Lower leg skin (tissue), 4 donors: ENCODE results near the gene HSDL1. TPM values are rescaled to one million over a fixed set of nuclear protein-coding genes. Genes with fewer than 3 reads are reported as not detected.

Experiments
- DNase-seq, 2 donors: peaks; one replicate each; pipeline ENCODE4 v3.0.0-alpha.2; 2019; ENCODE audit warnings: low spot score in 2 of 2
- H3K4me3 ChIP-seq: fragments of 200-600 bp; sonication (generic); 2 replicates; pipeline ENCODE4 v1.5.1; 2017; ENCODE audit warnings: mild to moderate bottlenecking, low read depth; ENCODE audit not compliant: poor library complexity, severe bottlenecking
- POLR2A ChIP-seq, 2 donors: fragments of 450-650 bp; IDR thresholded peaks; one replicate each; pipeline ENCODE4 v1.6.1; 2016 to 2017; ENCODE audit warnings: antibody characterized with exemption in 2 of 2, mild to moderate bottlenecking in 1 of 2, moderate library complexity in 1 of 2
- WGBS, 2 donors: methylation state at CpG; one replicate each; pipeline ENCODE4 v1.1.5; 2018; 5-methylcytosine and 5-hydroxymethylcytosine counted together
- intact Hi-C: fragments of 100-400 bp; cut with DNase I; formaldehyde crosslinking; loops from one replicate; pipeline ENCODE4 v1.15.0; 2023; ENCODE audit warnings: low total_unique reads
- total RNA-seq, 4 donors: library from RNA; depleted of rRNA; stranded (reverse); fragments of >200 nt; gene quantifications; one replicate each; pipeline ENCODE4 v1.1.0, GENCODE V29; 2016
- TF ChIP-seq, protein P1 (sequence below), 3 donors: fragments of 450-650 bp; IDR thresholded peaks; one replicate each; pipeline ENCODE4 v1.5.1; 2016; ENCODE audit warnings: antibody characterized with exemption in 3 of 3, mild to moderate bottlenecking in 3 of 3, moderate library complexity in 2 of 3

Gene HSDL1
- total RNA-seq, 4 donors from 2014 or later, result 8.0 to 14.2 (median 12.0) TPM

DNA sequence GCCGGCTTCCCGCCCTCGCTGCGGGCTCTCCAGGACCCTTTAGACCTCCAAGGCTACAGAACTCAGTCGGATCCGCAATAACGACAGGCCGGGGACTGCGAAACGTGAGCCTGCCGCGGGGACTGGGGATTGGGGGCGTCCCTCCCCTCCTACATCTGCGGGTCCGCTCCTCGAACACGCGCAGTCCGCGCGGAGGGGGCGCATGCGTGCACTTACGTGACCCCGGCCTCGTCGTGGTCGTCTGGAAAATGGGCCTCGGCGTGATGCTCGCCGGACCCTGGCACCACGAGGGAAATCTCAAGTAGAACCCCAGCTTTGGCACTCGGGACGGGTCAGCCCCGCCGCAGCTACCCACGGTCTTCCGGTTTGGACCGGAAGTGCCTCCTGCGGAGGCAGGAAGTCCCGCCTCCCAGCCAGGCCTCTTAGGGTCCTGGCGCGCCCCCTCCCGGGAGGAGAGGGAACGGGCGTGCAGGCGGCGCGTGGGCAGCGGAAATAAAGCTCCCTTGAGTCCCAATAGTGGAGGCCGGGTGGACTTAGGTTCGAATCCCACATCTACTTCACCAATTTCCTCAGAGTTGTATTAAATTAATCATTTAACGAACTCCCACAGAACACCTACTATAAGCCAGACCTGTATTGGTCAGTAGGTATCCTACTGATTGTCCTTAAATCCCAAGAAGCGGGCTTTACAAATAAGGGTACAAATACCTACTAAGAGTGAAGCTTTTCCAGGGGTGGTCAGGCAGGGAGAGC lies 41.9 kb upstream of the HSDL1 start, which contains the start of gene TAF1C:
TAF1C (minus strand) TSS at position 373 of the 753 bp plus-strand sequence. CDS start 2,069 bp downstream, outside the sequence.
- H3K4me3 ChIP-seq, result peak within 1 kb of the TSS; percentile 93
- peak; percentile 90 to 98 for DNase-seq
- intact Hi-C loops, result loop anchor here (10.0 kb wide), 1 partner anchor 362 kb away; no protein-coding TSS in a partner anchor
- no peak for TF ChIP-seq POLR2A (IDR thresholded peaks at IDR 0.05)
- TF ChIP-seq, protein P1, sequence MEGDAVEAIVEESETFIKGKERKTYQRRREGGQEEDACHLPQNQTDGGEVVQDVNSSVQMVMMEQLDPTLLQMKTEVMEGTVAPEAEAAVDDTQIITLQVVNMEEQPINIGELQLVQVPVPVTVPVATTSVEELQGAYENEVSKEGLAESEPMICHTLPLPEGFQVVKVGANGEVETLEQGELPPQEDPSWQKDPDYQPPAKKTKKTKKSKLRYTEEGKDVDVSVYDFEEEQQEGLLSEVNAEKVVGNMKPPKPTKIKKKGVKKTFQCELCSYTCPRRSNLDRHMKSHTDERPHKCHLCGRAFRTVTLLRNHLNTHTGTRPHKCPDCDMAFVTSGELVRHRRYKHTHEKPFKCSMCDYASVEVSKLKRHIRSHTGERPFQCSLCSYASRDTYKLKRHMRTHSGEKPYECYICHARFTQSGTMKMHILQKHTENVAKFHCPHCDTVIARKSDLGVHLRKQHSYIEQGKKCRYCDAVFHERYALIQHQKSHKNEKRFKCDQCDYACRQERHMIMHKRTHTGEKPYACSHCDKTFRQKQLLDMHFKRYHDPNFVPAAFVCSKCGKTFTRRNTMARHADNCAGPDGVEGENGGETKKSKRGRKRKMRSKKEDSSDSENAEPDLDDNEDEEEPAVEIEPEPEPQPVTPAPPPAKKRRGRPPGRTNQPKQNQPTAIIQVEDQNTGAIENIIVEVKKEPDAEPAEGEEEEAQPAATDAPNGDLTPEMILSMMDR (IDR thresholded peaks at IDR 0.05), result peak in 1 of 3 donors; percentile 70
- WGBS, 2 donors, result 2 to 3% methylated on average over 34 to 55 of the region's 55 CpGs

DNA sequence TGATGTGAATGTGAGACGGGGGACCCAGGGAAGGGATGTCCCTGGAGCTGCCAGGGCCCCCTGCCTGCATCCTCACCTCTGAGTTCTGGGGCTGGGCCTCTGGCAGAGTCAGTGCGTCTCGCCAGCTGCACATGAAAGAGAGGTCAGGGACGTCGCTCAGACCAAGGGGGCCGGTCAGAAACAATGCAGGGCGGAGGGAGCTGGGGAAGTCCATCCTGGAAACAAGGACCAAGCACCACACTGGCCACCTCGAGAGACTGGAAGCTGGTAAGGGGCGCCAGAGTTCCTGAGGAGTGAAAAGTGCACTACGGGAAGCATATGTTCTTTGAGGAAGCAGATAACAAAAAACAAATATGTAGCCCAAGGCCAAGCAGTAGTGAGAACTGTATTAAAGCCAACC lies 39.8 kb upstream of the HSDL1 start:
- TF ChIP-seq, protein P1 (IDR thresholded peaks at IDR 0.05), result no peak
- no peak for TF ChIP-seq POLR2A (IDR thresholded peaks at IDR 0.05)
- H3K4me3 ChIP-seq, result no peak overlapping the region
- DNase-seq, result no peak
- intact Hi-C loops, result loop anchor here (10.0 kb wide), 1 partner anchor 360 kb away; no protein-coding TSS in a partner anchor
- 84% methylated on average over 10 of the region's 10 CpGs for WGBS, 2 donors

DNA sequence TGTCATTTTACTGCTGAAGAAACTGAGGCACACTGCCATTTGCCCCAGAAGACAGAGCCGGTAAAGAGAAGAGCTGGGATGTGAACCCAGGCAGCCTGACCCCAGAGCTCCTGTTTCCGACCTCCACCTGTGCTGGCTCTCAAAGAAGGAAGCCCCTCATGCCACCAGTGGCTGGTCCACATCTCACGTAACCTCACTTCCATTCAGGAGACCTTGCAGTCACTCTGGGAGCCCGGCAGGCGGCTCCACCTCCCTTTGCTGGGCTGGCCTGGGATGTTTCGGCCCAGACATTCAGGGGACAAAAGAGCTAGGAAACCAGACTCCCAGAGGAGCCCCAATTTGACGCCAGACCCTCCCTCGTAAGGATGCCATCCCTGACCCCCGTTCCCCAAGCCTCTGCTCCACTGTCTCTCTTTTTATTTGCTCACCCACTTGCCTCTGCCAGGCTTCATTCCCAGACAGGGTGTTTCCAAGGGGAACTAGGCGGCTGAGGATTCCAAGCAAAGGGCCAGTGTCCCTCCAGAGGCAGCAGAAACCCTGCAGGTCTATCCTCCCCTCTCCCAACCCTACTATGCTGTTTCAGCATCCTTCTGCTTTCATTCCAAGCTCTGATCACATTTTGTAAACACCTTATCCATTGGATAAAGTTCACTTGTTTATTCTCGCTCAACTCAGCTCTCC lies 39.1 kb upstream of the HSDL1 start:
- 80 to 83% methylated on average over 10 to 11 of the region's 11 CpGs for WGBS, 2 donors
- intact Hi-C loops, result loop anchor here (10.0 kb wide), 1 partner anchor 359 kb away; no protein-coding TSS in a partner anchor
- H3K4me3 ChIP-seq, result no peak overlapping the region
- DNase-seq, result no peak
- TF ChIP-seq POLR2A (IDR thresholded peaks at IDR 0.05), result no peak
- TF ChIP-seq, protein P1 (IDR thresholded peaks at IDR 0.05), result no peak

DNA sequence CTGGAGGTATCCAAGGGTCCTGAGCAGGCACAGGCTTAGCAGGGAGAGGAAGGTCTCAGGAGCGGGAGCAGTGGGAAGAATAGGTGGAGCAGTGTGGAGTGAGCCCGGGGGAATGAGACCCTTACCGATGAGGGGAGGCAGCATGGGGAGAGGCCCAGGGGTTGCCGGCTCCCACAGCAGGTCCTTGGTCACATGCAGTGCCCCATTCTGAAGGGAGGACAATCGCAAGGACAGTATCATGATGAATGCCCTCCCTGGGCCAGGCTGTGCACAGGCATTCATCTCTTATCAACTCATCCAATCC lies 38.5 kb upstream of the HSDL1 start:
- no peak for DNase-seq
- intact Hi-C loops, result loop anchor here (10.0 kb wide), 1 partner anchor 359 kb away; no protein-coding TSS in a partner anchor
- H3K4me3 ChIP-seq, result no peak overlapping the region
- 96 to 98% methylated on average over 5 of the region's 5 CpGs for WGBS, 2 donors
- TF ChIP-seq POLR2A (IDR thresholded peaks at IDR 0.05), result no peak
- TF ChIP-seq, protein P1 (IDR thresholded peaks at IDR 0.05), result no peak

DNA sequence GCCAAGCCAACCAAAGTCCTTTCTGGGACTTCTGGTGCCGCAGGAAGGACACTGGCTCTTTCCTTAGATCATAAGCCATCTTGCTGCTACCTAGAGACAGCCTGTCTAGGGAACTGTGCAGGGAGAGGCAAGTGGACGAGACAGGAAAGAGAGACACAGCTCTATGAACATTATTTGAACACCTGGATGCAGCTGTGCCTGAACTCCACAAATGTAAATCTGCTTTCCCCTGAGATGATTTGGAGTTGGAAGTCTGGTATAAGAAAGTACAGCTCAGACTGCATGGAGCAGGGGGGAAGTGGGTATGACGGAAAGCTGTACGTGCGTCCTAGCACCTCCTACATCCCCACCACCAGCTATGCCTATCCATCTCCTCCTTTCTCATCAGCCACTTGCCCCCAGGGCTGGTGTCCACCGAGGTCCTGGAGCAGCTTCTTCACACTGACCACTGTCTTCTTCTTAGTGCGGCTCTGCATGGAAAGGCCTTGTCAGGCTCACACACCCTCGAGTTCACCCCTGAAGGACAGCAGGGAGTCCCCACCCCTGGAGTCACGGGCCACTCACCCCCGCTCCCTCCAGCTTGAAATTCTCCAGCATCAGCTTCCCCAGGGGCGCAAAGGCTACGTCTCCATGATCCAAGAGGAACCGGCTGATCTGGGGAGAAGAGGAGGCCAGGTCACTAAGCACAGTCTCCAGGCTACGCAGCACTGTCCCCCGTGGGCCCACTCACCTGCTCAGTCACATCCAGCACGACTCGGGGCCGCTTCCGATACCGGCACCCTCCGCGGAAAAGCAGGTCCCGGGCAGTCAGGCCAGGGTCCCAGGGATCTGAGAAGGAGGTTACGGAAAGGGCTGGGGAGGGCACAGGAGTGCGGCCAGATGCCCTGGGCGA lies 37.9 kb upstream of the HSDL1 start:
- no peak overlapping the region for H3K4me3 ChIP-seq
- TF ChIP-seq, protein P1 (IDR thresholded peaks at IDR 0.05), result no peak
- DNase-seq, result no peak
- intact Hi-C loops, result loop anchor here (10.0 kb wide), 1 partner anchor 358 kb away; no protein-coding TSS in a partner anchor
- 95 to 98% methylated on average over 26 of the region's 26 CpGs for WGBS, 2 donors
